GM10248 (cell line): ENCODE results near the gene EHD2.
"Not testable (repeated sequence)": the region's sequence is repeated elsewhere in the genome, so short reads cannot be mapped to it uniquely, and the experiment has no call there.

ENCODE experiments used
- CTCF ChIA-PET: fragments of 300-600 bp; sonication (Branson Sonifier 250); formaldehyde crosslinking; extraction: SDS; loops from one replicate; lab custom pipeline; 2021; ENCODE audit warnings: antibody characterized with exemption; lab: Yijun Ruan, JAX
- POLR2A ChIA-PET: fragments of 350-650 bp; sonication (Branson Sonifier 250); formaldehyde crosslinking; extraction: SDS; loops from one replicate; lab custom pipeline; 2020; ENCODE audit warnings: antibody characterized with exemption; lab: Yijun Ruan, JAX
- DNase-seq: peaks from one replicate; pipeline ENCODE4 v3.0.0; 2012; ENCODE audit errors: extremely low spot score
- CTCF ChIP-seq: IDR thresholded peaks from 2 replicates; pipeline ENCODE4 v1.5.1; 2012; ENCODE audit warnings: mild to moderate bottlenecking, low read depth; ENCODE audit errors: extremely low read depth, missing control alignments, control extremely low read depth

Gene EHD2

DNA sequence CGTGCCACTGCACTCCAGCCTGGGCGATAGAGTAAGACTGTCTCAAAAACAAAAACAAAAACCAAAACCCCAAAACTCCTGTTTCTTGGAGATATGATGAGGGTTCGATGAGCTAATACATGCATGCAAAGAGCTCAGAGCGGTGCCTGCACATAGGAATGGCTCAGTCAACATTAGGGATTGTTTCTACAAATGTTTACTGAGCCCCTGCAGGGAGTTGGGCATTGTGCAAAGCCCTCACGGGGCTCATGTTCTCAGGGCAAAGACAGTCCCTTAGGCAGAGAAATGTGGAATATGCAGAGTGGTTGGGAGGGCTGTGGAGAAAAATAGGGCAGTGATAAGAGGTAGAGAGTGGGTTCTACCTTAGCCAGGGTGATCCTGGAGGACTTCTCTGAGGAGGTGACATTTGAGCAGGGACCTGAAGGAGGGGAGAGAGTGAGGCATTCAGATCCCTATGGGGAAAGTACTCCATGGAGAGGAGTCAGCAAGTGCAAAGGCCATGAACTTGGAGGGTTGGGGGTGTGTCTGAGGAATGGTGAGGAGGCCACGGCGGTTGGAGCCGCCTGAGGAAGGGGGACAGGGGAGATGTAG lies 1.5 kb upstream of the EHD2 start:
- no peak for DNase-seq
- TF ChIP-seq CTCF: no peak
- CTCF ChIA-PET: interaction anchor here (1.0 to 6.4 kb wide), 16 partner anchors 8 to 284 kb away, joined by 3 to 38 read pairs (median 5); partner anchors contain the start of genes KPTN and NOP53
- POLR2A ChIA-PET: no interaction called here

GRCh38 chr19:47714339-47714738 lies 1.1 kb downstream of the EHD2 start:
- CTCF ChIA-PET: interaction anchor here (0.8 to 4.0 kb wide), 8 partner anchors 10 to 281 kb away, joined by 3 to 36 read pairs (median 3); no protein-coding TSS in a partner anchor
- TF ChIP-seq CTCF: no peak
- POLR2A ChIA-PET: no interaction called here
- DNase-seq: no peak

DNA sequence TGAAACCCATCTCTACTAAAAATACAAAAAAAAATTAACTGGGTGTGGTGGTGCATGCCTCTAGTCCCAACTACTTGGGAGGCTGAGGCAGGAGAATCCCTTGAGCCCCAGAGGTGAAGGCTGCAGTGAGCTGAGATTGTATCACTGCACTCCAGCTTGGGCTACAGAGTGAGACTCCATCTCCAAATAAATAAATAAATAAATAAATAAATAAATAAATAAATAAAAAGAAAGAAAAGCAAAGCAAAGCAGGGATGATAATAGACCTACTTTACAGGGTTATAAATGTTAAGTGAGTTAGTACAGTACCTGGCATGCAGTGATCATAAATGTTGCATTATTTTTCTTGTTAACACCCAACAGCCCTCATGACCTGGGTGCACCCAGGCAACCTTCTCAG lies 1.6 kb downstream of the EHD2 start:
- CTCF ChIA-PET: interaction anchor here (0.8 to 4.0 kb wide), 8 partner anchors 8 to 282 kb away, joined by 3 to 36 read pairs (median 3); no protein-coding TSS in a partner anchor
- POLR2A ChIA-PET, DNase-seq: not testable (repeated sequence)

GRCh38 chr19:47716270-47716937 lies 3.2 kb downstream of the EHD2 start:
- no peak for DNase-seq
- no peak for TF ChIP-seq CTCF
- CTCF ChIA-PET: interaction anchor here (1.0 kb wide), 1 partner anchor 280 kb away, joined by 3 read pairs; no protein-coding TSS in a partner anchor
- POLR2A ChIA-PET: no interaction called here

DNA sequence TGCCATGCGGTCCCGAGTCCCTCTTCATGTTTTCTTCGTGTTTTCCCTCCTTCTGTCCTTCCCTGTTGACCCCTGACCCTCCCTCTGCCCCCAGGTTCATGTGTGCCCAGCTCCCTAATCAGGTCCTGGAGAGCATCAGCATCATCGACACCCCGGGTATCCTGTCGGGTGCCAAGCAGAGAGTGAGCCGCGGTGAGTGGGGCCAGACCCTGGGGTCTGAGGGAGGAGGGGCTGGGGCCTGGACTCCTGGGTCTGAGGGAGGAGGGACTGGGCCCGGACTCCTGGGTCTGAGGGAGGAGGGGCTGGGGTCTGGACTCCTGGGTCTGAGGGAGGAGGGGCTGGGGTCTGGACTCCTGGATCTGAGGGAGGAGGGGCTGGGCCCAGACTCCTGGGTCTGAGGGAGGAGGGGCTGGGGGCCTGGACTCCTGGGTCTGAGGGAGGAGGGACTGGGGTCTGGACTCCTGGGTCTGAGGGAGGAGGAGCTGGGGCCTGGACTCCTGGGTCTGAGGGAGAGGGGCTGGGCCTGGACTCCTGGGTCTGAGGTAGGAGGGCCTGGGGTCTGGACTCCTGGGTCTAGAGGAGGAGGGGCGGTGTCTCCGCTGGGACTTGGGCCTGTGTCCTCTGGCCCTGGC lies 5.3 kb downstream of the EHD2 start:
- ChIA-PET POLR2A (interaction anchor here (0.7 kb wide), 1 partner anchor 24 kb away, joined by 5 read pairs; no protein-coding TSS in a partner anchor), CTCF (interaction anchor here (0.9 to 1.0 kb wide), 2 partner anchors 11 to 328 kb away, joined by 3 to 4 read pairs; no protein-coding TSS in a partner anchor)
- not testable (repeated sequence) for DNase-seq

GRCh38 chr19:47719047-47719859 lies 6.0 kb downstream of the EHD2 start:
- ChIA-PET CTCF (interaction anchor here (1.0 kb wide), 1 partner anchor 12 kb away, joined by 4 read pairs; no protein-coding TSS in a partner anchor), POLR2A (interaction anchor here (0.7 kb wide), 1 partner anchor 23 kb away, joined by 5 read pairs; no protein-coding TSS in a partner anchor)
- no peak for TF ChIP-seq CTCF
- DNase-seq: no peak
